Measurements from ENCODE around the gene CASK. TPM values are rescaled to one million over a fixed set of nuclear protein-coding genes. Genes with fewer than 3 reads are reported as not detected.

CASK gene
- total and polyA plus RNA-seq, 9 of the 15 experiments (the other 6 are each of a cell fraction or from before 2014, with no cell fraction given): 1.3 to 7.4 (median 5.2) TPM

- peak in 1 of 2 experiments; percentile 77; a peak in 2 of 4 replicates for TF ChIP-seq TEAD1 (CRISPR knock-in tag; IDR thresholded peaks at IDR 0.05)
- peak; percentile 33; the same call in 1 of the 2 replicates for TF ChIP-seq STAT5A (IDR thresholded peaks at IDR 0.05; ENCODE audit: borderline replicate concordance, low read length)
- TF ChIP-seq HES1 (IDR thresholded peaks at IDR 0.05; ENCODE audit: low read depth): 0 out of 2 replicates have a peak, but pooled peaks have one; percentile 24
- peak; percentile 41; the same call in 1 of the 2 replicates for TF ChIP-seq SMARCC2 (IDR thresholded peaks at IDR 0.05; ENCODE audit: low read depth)
- TF ChIP-seq MNT (conservative IDR thresholded peaks at IDR 0.05): peak in 1 of 2 experiments; percentile 19; a peak in 1 of 4 replicates
- no peak for TF ChIP-seq SETDB1 (IDR thresholded peaks at IDR 0.05; ENCODE audit: low read length)
- peak; percentile 97 for TF ChIP-seq MECOM (CRISPR knock-in tag; IDR thresholded peaks at IDR 0.05)
- TF ChIP-seq FOXM1 (IDR thresholded peaks at IDR 0.05; ENCODE audit: low read depth): peak; percentile 59
- TF ChIP-seq FOXM1 (CRISPR knock-in tag; IDR thresholded peaks at IDR 0.05; ENCODE audit: low read depth): no peak
- TF ChIP-seq CBX3 (IDR thresholded peaks at IDR 0.05; ENCODE audit: borderline replicate concordance in 1 of 2, low read length in 2 of 2): no peak
- no peak for TF ChIP-seq NR1H2 (CRISPR knock-in tag; IDR thresholded peaks at IDR 0.05)
- peak; percentile 91 for TF ChIP-seq HMBOX1 (IDR thresholded peaks at IDR 0.05)
- peak; percentile 74 for TF ChIP-seq DPF2 (IDR thresholded peaks at IDR 0.05)
- peak; percentile 83 for TF ChIP-seq CBFA2T3 (IDR thresholded peaks at IDR 0.05)
- no peak for TF ChIP-seq SNRNP70 (optimal IDR thresholded peaks at IDR 0.05; ENCODE audit: low read depth, low read length)
- TF ChIP-seq ARID3B (CRISPR knock-in tag; IDR thresholded peaks at IDR 0.05; ENCODE audit: borderline replicate concordance): no peak
- peak; percentile 79 for TF ChIP-seq USF2 (CRISPR knock-in tag; IDR thresholded peaks at IDR 0.05)
- TF ChIP-seq ZBTB17 (CRISPR knock-in tag; IDR thresholded peaks at IDR 0.05): no peak
- peak; percentile 13; the same call in 1 of the 2 replicates for TF ChIP-seq JUND (IDR thresholded peaks at IDR 0.05; ENCODE audit: borderline replicate concordance, low read depth, low read length)
- no peak for TF ChIP-seq JUND (tag; IDR thresholded peaks at IDR 0.05; ENCODE audit: borderline replicate concordance, low read depth, low read length)
- TF ChIP-seq ARID1B (IDR thresholded peaks at IDR 0.05): peak; percentile 86
- TF ChIP-seq SMARCE1 (IDR thresholded peaks at IDR 0.05): peak; percentile 59; the same call in 1 of the 2 replicates
- TF ChIP-seq CBFA2T2 (conservative IDR thresholded peaks at IDR 0.05): peak; percentile 66
- TF ChIP-seq PKNOX1 (IDR thresholded peaks at IDR 0.05): 0 out of 2 replicates have a peak, but pooled peaks have one; percentile 18
Measured at GRCh38 chrX:41607264-41607832, 316.0 kb downstream of the CASK start (continued).
